Ovary (tissue), 9 donors: ENCODE results near the gene AURKB. TPM values are rescaled to one million over a fixed set of nuclear protein-coding genes. Genes with fewer than 3 reads are reported as not detected.
A peak's percentile ranks its signal among the peaks of the same experiment; 100 is the strongest.

Experiments
- DNase-seq, 5 donors: peaks; one replicate each; pipeline ENCODE4 v3.0.0-alpha.2; 2019 to 2020
- H3K27ac ChIP-seq, 2 donors: fragments of 200-600 bp; one replicate each; pipeline versions ENCODE4 v1.5.1 to v1.8.0; 2019 to 2022
- H3K27me3 ChIP-seq: fragments of 200-600 bp; one replicate; pipeline ENCODE4 v1.8.0; 2022
- H3K36me3 ChIP-seq: fragments of 200-600 bp; sonication (generic); one replicate; pipeline ENCODE4 v1.5.1; 2019
- H3K4me1 ChIP-seq: one replicate; pipeline ENCODE4 v1.8.1; 2013; ENCODE audit warnings: mild to moderate bottlenecking, moderate library complexity; ENCODE audit not compliant: insufficient read depth
- H3K4me3 ChIP-seq: fragments of 200-600 bp; sonication (generic); one replicate; pipeline ENCODE4 v1.5.1; 2017
- H3K9me3 ChIP-seq, 2 donors: fragments of 200-600 bp in 1 of 2; sonication (generic) in 1 of 2; one replicate each; pipeline versions ENCODE4 v1.5.1 to v1.8.1; 2013 to 2019; ENCODE audit warnings: mild to moderate bottlenecking in 1 of 2, moderate library complexity in 1 of 2
- EP300 ChIP-seq: sonication (generic); formaldehyde crosslinking; IDR thresholded peaks from one replicate; pipeline ENCODE4 v1.6.1; 2017; ENCODE audit warnings: antibody characterized with exemption
- POLR2A ChIP-seq: fragments of 450-650 bp; IDR thresholded peaks from one replicate; pipeline ENCODE4 v1.6.1; 2017; ENCODE audit warnings: antibody characterized with exemption, mild to moderate bottlenecking, moderate library complexity
- WGBS, 3 donors: extraction: QIAGEN DNeasy Blood & Tissue Kit in 1 of 3; methylation state at CpG; one replicate each; pipeline versions ENCODE4 v1.1.5 to v1.1.7; 2013 to 2017; 5-methylcytosine and 5-hydroxymethylcytosine counted together
- intact Hi-C, 4 donors: fragments of 100-400 bp; cut with DNase I; formaldehyde crosslinking; loops; one replicate each; pipeline versions ENCODE4 v1.11.0 to v1.15.1; 2022 to 2023
- polyA plus RNA-seq, 2 donors: library from polyadenylated mRNA; stranded (reverse); fragments of 200-250 nt in 1 of 2; fragments of 350-450 nt in 1 of 2; fragmentation: Illumina TruSeq in 1 of 2; extraction: RNeasy Lipid Tissue Mini Kit (QIAGEN cat#74804) in 1 of 2; gene quantifications; one replicate each; pipeline ENCODE4 v1.2.3, GENCODE V29; 2013 to 2014
- total RNA-seq, 7 donors: library from RNA; depleted of rRNA in 2 of 7; stranded (reverse); fragments of >200 nt in 2 of 7; fragmentation: NEBNext Ultra II Directional in 3 of 7; extraction: Animal tissue kit (Norgen Biotek cat#: 25700) in 3 of 7; gene quantifications; one replicate each; pipeline versions ENCODE4 v1.1.0 to v1.2.4, GENCODE V29; 2016 to 2023
- TF ChIP-seq, protein P1 (sequence below), 3 donors: fragments of 450-650 bp in 2 of 3; fragments of 200-600 bp in 1 of 3; IDR thresholded peaks; one replicate each; pipeline versions ENCODE4 v1.5.1 to v1.8.0; 2016 to 2022; ENCODE audit warnings: antibody characterized with exemption in 3 of 3, mild to moderate bottlenecking in 1 of 3
- donor health status: DM: no; HTN: no; CAD: no; lungs with moderate emphysema.
- donor health status: DM: no; HTN: no; CAD: no.
- donor health status: Bipolar disorder and iron deficiency.
- donor health status: DM: yes; HTN: yes; CAD: no.
- donor health status: DM: no; HTN: no; CAD: no.
- donor health status: DM: yes; HTN: yes; CAD: no.

Gene AURKB
- total and polyA plus RNA-seq, 9 donors, result 0.68 to 1.7 (median 1.1) TPM; not detected in 3

DNA sequence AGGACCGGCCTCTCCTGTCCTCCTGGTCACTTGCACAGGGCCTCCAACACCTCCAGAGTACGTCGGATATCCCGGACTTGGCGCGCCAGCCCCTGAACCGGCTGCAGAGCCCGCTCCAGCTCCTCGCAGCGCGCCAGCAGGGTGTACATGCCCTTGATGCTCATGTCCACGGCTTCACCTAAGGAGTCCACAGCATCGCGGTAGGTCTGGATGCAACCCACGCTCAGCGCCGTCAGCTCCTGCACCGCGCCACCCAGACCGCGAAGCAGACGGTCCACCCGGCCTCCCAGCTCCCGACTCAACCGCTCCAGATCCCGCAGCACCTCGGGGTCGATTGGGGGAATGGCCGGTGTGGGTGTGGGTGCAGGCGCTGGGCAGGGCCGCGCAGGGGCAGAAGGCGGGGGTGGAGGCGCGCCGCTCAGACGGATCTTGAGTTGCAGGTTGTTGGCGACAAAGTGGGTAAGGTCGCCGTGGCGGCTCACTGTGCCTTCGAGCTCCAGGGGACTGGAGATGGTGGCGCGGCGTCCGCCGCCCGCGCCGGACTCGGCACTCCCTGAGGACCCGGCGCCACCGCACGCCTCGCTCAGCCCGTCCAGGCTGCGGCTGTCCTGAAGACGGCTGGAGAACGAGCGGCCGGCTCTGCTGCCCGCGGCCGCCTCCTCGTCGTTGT, 21.2 kb downstream of the AURKB start:
- H3K4me1 ChIP-seq, result peaks cover 16% of the 10 kb centered on the region
- DNase-seq, result peak in 4 of 5 donors; percentile 50 to 61 (median 57)

GRCh38 chr17:8188263-8188839, 22.0 kb downstream of the AURKB start:
- Histone ChIP-seq H3K4me1 (peaks cover 16% of the 10 kb centered on the region), H3K9me3 (no peaks in the 10 kb centered on the region), H3K27ac (peak overlapping the region; percentile 36 to 84), H3K36me3 (no peaks in the 10 kb centered on the region), H3K27me3 (no peaks in the 10 kb centered on the region), H3K4me3 (peak overlapping the region; percentile 97)
- intact Hi-C loops, result loop anchor here (2.0 to 10.0 kb wide), 5 partner anchors 34 to 1174 kb away; partner anchors contain the start of genes HES7 (in 1 of the 4) and RNASEK (in 1 of the 4)
- DNase-seq, result peak in 2 of 5 donors; percentile 51 to 53
- WGBS, 3 donors, result 33 to 38% (median 36%) methylated on average over 12 of the region's 12 CpGs
- TF ChIP-seq EP300 (no peak), POLR2A (no peak)
- TF ChIP-seq, protein P1, sequence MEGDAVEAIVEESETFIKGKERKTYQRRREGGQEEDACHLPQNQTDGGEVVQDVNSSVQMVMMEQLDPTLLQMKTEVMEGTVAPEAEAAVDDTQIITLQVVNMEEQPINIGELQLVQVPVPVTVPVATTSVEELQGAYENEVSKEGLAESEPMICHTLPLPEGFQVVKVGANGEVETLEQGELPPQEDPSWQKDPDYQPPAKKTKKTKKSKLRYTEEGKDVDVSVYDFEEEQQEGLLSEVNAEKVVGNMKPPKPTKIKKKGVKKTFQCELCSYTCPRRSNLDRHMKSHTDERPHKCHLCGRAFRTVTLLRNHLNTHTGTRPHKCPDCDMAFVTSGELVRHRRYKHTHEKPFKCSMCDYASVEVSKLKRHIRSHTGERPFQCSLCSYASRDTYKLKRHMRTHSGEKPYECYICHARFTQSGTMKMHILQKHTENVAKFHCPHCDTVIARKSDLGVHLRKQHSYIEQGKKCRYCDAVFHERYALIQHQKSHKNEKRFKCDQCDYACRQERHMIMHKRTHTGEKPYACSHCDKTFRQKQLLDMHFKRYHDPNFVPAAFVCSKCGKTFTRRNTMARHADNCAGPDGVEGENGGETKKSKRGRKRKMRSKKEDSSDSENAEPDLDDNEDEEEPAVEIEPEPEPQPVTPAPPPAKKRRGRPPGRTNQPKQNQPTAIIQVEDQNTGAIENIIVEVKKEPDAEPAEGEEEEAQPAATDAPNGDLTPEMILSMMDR (IDR thresholded peaks at IDR 0.05), result no peak

More for the DNA sequence above, 21.2 kb downstream of the AURKB start:
- TF ChIP-seq EP300, result no peak
- TF ChIP-seq, protein P1 (IDR thresholded peaks at IDR 0.05), result no peak
- no peak for TF ChIP-seq POLR2A
- intact Hi-C loops, result loop anchor here (2.0 to 10.0 kb wide), 5 partner anchors 33 to 1174 kb away; partner anchors contain the start of genes HES7 (in 1 of the 4) and RNASEK (in 1 of the 4)
- H3K27ac ChIP-seq, result peak overlapping the region; percentile 72 to 84
- no peaks in the 10 kb centered on the region for H3K27me3 ChIP-seq
- no peaks in the 10 kb centered on the region for H3K36me3 ChIP-seq
- H3K9me3 ChIP-seq, result no peaks in the 10 kb centered on the region
- H3K4me3 ChIP-seq, result peak overlapping the region; percentile 97
- WGBS, 3 donors, result 3 to 7% (median 5%) methylated on average over 38 to 67 of the region's 67 CpGs

- peaks cover 16% of the 10 kb centered on the region for H3K4me1 ChIP-seq
- WGBS, 3 donors, result 1% methylated on average over 25 of the region's 25 CpGs
These were observed 22.7 kb downstream of the AURKB start for GRCh38 chr17:8187517-8188262.

More at GRCh38 chr17:8187517-8188262, 22.7 kb downstream of the AURKB start:
- no peaks in the 10 kb centered on the region for H3K9me3 ChIP-seq
- H3K27ac ChIP-seq, result peak overlapping the region; percentile 84 to 91
- peak; percentile 90 to 96 (median 94) for DNase-seq
- intact Hi-C loops, result loop anchor here (2.0 to 10.0 kb wide), 7 partner anchors 35 to 1173 kb away; partner anchors contain the start of genes ALOXE3 (in 2 of the 4), HES7 (in 1 of the 4) and RNASEK (in 1 of the 4)
- H3K36me3 ChIP-seq, result no peaks in the 10 kb centered on the region
- no peaks in the 10 kb centered on the region for H3K27me3 ChIP-seq
- H3K4me3 ChIP-seq, result peak overlapping the region; percentile 80
- no peak for TF ChIP-seq POLR2A
- TF ChIP-seq, protein P1 (IDR thresholded peaks at IDR 0.05), result peak in 1 of 3 donors; percentile 17
